A172 (cell line): Measurements from ENCODE around the gene CDX2. TPM values are rescaled to one million over a fixed set of nuclear protein-coding genes. Genes with fewer than 3 reads are reported as not detected.

Experiments used
- DNase-seq: peaks from one replicate; pipeline ENCODE4 v3.0.0-alpha.2; 2015; ENCODE audit warnings: low spot score
- total RNA-seq: library from RNA; depleted of rRNA; stranded (reverse); fragments of >200 nt; shearing (Covaris generic); gene quantifications from 2 replicates; pipeline ENCODE4 v1.2.3, GENCODE V29; 2014

Gene CDX2
- total RNA-seq, 1 experiment from 2014 or later = not detected

- no peak for DNase-seq
Observed at GRCh38 chr13:27978301-27978968, 9.3 kb upstream of the CDX2 start.

- no peak for DNase-seq
Observed at GRCh38 chr13:27977476-27978300, 8.6 kb upstream of the CDX2 start.

- DNase-seq = no peak
Observed at GRCh38 chr13:27976362-27977091, 7.4 kb upstream of the CDX2 start.

GRCh38 chr13:27975564-27976361, 6.6 kb upstream of the CDX2 start:
- no peak for DNase-seq

- no peak for DNase-seq
Observed at GRCh38 chr13:27973961-27974662, 5.0 kb upstream of the CDX2 start.

GRCh38 chr13:27973291-27973690, 4.2 kb upstream of the CDX2 start:
- no peak for DNase-seq

- DNase-seq = no peak
Observed at GRCh38 chr13:27972478-27972820, 3.3 kb upstream of the CDX2 start.

- DNase-seq = no peak
Observed at GRCh38 chr13:27971776-27972477, 2.8 kb upstream of the CDX2 start.

GRCh38 chr13:27971236-27971645, 2.1 kb upstream of the CDX2 start:
- DNase-seq = no peak

GRCh38 chr13:27970382-27971235, 1.5 kb upstream of the CDX2 start:
- no peak for DNase-seq

- DNase-seq = no peak
Observed at GRCh38 chr13:27969866-27970229, 733 bp upstream of the CDX2 start.

- DNase-seq = no peak
Observed at GRCh38 chr13:27968316-27969081, 616 bp downstream of the CDX2 start.

- no peak for DNase-seq
Observed at GRCh38 chr13:27967736-27968315, 1.3 kb downstream of the CDX2 start.

- DNase-seq = no peak
Observed at GRCh38 chr13:27967203-27967735, 1.8 kb downstream of the CDX2 start.

- DNase-seq = no peak
Observed at GRCh38 chr13:27966641-27967202, 2.4 kb downstream of the CDX2 start.

GRCh38 chr13:27965740-27966640, 3.1 kb downstream of the CDX2 start:
- no peak for DNase-seq

- DNase-seq = no peak
Observed at GRCh38 chr13:27965343-27965739, 3.8 kb downstream of the CDX2 start.
